NCI-H446 treated with DMSO at 0.1 percent for 48 hours (cell line): ENCODE measurements around the gene PTPN13.
"Not testable (repeated sequence)": the region's sequence is repeated elsewhere in the genome, so short reads cannot be mapped to it uniquely, and the experiment has no call there.

ENCODE experiments used
- DNase-seq: peaks from one replicate; lab custom pipeline; 2025; lab: John Stamatoyannopoulos, UW

PTPN13 gene

DNA sequence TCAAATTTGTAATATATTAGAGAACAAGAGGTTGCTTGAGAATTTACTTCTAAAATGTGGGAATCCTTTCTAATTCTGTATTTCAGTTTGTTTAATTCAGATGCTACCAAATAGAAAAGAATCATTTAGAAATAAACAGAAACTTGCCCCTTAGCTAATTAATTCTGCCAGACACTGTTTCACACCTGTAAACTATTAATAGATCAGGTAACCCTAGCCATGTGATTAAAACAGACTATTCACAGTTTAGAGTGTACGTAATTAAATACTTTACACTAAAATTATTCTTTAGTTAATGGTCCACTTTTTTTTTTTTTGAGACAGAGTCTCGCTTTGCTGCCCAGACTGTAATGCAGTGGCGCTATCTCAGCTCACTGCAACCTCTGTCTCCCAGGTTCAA, 124.0 kb downstream of the PTPN13 start:
- DNase-seq = no peak

GRCh38 chr4:86719149-86719548, 125.0 kb downstream of the PTPN13 start:
- not testable (repeated sequence) for DNase-seq

DNA sequence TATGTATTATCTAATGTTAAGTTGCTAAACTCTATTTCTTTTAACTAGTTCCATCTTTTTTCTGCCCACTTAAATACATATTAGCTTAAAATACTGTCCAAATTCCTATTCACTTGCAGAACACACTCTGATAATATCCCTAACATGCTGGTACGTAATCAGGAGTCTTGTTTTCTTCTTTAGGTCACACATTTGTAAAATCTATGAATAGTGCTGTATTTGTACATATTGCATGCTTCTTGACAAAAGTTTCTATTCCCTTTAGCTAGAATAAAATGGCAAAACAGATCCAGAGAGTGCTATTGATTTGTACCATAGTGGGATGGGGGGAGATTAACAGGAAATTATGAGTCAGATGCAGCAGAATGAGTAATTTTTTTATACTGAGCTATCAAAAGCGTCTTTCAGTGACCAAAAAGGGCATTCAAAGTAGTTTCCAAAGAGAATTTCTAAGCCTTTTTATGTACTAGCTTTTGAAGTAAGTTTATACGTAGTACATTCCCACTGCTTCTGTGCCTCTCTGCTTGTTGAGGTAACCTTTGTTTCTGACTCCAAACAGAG, 126.5 kb downstream of the PTPN13 start:
- no peak for DNase-seq

GRCh38 chr4:86721412-86721811, 127.3 kb downstream of the PTPN13 start:
- DNase-seq = no peak

DNA sequence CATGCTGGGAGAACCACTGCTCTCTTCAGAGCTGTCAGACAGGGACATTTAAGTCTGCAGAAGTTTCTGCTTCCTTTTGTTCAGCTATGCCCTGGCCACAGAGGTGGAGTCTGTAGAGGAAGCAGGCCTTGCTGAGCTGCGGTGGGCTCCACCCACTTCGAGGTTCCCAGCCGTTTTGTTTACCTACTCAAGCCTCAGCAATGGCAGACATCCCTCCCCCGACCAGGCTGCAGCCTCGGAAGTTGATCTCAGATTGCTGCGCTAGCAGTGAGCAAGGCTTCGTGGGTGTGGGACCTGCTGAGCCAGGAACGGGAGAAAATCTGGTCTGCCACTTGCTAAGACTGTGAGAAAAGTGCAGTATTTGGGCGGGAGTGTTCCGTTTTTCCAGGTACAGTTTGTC, 136.2 kb downstream of the PTPN13 start:
- DNase-seq = no peak

DNA sequence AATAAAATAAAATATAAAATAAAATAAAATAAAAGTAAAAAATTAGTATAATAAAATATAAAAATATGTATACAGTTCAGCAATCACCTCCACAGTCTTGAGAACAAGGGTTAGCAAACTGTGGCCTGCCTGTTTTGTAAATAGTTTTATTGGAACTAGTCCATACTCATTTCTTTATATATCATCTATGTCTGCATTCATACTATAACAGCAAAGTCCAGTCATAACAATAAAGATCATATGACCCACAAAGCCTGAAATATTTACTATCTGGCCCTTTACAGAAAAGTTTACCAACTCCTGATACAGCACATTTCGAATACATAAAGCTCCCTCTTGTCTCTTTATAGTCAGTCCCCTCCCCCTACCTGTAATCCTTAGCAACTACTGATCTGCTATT, 143.1 kb downstream of the PTPN13 start:
- DNase-seq = no peak

- no peak for DNase-seq
Measured at GRCh38 chr4:86741846-86742245, 147.7 kb downstream of the PTPN13 start.

DNA sequence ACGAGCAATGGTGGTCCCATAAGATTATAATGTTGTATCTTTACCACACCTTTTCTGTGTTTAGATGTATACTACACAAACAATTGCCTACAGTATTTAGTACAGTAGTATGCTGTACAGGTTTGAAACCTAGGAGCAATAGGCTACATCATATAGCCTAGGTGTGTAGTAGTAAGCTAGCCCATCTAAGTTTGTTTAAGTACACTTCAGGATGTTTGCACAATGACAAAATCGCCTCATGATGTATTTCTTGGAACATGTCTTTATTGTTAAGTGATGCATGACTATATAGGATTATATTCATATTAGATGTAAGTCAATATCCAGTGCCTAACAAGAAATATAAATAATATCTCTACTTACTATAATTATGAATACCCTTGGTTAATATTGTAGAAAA, 150.5 kb downstream of the PTPN13 start:
- no peak for DNase-seq

DNA sequence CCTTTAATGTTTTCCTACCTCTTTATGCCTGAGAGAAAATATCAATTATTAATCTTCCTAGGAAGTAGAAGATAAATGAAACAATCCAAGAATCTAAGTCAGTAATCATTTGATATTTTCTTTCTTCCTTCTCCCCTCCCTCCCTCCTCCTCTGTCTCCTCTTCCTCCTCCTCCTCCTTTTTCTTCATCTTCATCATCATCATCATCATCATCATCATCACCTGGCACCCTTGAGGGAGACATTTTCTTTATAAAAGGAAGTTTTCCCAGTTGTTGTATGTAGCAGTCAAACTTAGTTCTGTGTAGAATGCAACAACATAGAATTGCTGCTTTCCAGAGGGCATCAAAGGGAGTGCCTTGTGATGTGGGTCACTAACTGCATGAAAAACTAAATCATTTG, 155.0 kb downstream of the PTPN13 start:
- DNase-seq = no peak

GRCh38 chr4:86755388-86755787, 161.3 kb downstream of the PTPN13 start:
- no peak for DNase-seq

DNA sequence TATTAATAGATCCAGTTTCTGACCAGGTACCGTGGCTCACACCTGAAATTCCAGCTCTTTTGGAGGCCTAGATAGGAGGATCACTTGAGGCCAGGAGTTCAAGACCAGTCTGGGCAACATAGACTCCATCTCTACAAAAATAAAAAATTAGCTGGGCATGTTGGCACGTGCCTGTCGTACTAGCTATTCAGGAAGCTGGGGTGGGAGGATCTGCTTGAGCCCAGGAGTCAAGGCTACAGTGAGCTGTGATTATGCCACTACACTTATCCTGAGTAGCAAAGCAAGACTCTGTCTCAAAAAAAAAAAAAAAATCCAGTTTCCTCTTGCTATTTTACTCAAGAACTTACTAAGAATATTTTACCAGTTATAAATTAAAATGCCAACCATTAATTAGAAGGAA, 163.4 kb downstream of the PTPN13 start:
- DNase-seq = no peak

DNA sequence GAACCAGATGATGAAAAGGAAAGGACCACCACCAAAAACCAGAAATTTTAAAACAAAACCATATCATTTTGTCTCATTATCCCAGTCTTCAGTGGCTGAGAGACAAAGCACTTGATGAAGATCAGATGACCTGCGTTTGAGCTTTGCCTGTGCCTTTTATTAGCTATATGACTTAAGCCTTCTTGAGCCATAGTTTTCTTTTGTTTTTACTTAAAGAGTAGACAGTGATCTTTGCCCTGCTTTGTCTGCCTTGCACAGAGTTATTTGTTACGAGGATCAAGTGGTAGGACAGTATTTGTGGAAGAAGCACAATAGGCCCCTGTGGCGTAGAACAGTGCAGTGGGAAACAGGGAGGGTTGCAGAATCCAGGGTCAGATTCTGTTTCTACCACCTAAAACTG, 165.2 kb downstream of the PTPN13 start:
- no peak for DNase-seq

DNA sequence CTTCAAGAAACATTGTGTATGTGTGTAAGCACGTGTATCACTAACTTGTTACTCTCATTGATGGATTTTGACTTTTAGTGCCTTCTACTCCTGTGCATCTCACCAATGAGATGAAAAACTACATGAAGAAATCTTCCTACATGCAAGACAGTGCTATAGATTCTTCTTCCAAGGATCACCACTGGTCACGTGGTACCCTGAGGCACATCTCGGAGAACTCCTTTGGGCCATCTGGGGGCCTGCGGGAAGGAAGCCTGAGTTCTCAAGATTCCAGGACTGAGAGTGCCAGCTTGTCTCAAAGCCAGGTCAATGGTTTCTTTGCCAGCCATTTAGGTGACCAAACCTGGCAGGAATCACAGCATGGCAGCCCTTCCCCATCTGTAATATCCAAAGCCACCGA, 168.5 kb downstream of the PTPN13 start:
- DNase-seq = no peak

GRCh38 chr4:86769794-86770193, 175.7 kb downstream of the PTPN13 start:
- no peak for DNase-seq

DNA sequence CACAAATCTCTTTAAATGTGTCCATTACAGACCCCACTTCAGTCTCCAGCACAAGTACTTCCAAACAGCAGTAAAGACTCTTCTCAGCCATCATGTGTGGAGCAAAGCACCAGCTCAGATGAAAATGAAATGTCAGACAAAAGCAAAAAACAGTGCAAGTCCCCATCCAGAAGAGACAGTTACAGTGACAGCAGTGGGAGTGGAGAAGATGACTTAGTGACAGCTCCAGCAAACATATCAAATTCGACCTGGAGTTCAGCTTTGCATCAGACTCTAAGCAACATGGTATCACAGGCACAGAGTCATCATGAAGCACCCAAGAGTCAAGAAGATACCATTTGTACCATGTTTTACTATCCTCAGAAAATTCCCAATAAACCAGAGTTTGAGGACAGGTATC, 177.0 kb downstream of the PTPN13 start:
- no peak for DNase-seq

GRCh38 chr4:86775061-86775460, 180.9 kb downstream of the PTPN13 start:
- DNase-seq = no peak

GRCh38 chr4:86778175-86778574, 184.1 kb downstream of the PTPN13 start:
- DNase-seq = no peak

GRCh38 chr4:86788826-86789225, 194.7 kb downstream of the PTPN13 start:
- DNase-seq = no peak

- no peak for DNase-seq
Measured at GRCh38 chr4:86791126-86791525, 197.0 kb downstream of the PTPN13 start.

GRCh38 chr4:86809809-86810208, 215.7 kb downstream of the PTPN13 start:
- no peak for DNase-seq

- DNase-seq = no peak
Measured at GRCh38 chr4:86810847-86811246, 216.7 kb downstream of the PTPN13 start.

DNA sequence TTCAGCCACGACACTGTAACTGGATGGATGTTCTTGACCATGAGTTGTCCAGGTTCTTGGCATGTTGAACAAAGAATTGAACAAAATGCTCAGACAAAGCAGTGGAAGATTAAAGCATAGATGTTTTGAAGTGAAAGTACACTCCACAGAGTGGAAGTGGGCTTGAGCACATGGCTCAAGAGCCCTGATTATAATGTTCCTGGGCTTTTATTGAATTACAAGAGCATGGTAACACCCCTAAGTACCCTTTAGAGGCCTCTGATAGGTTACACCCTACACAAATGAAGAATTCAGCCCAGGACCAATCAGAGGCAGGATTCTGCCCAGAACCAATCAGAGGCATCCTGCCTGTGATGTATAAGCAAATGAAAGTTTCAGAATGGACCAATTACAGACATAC, 221.5 kb downstream of the PTPN13 start:
- no peak for DNase-seq

GRCh38 chr4:86816501-86817273, 222.6 kb downstream of the PTPN13 start:
- no peak for DNase-seq

DNA sequence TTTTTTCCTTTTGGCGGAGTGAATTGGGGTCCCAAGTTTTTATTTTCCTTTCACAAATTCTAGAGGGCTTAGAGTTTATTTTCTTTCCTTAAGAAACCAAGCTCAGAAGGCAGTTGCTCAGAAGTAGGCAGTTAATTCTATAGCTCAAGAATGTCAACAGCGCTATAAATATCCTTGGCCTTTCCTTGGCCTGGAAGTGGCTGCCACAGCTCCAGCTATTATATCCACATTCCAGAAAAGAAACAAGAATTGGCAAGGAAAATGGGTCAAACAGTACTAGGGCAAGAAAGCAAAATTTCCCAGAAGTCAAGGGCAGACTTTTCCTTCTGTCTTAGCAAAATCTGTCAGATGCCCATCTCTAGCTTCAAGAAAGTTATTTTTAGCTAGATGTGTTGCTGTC, 224.1 kb downstream of the PTPN13 start:
- no peak for DNase-seq
